NOMO-1 treated with DMSO at 0.1 percent for 48 hours (cell line): ENCODE measurements around the gene NDUFA11.
A peak's percentile ranks its signal among the peaks of the same experiment; 100 is the strongest.
"Not testable (repeated sequence)": the region's sequence is repeated elsewhere in the genome, so short reads cannot be mapped to it uniquely, and the experiment has no call there.

Source experiments
- DNase-seq: peaks from one replicate; lab custom pipeline; 2025; ENCODE audit not compliant: unreplicated experiment; lab: John Stamatoyannopoulos, UW

The NDUFA11 gene

DNA sequence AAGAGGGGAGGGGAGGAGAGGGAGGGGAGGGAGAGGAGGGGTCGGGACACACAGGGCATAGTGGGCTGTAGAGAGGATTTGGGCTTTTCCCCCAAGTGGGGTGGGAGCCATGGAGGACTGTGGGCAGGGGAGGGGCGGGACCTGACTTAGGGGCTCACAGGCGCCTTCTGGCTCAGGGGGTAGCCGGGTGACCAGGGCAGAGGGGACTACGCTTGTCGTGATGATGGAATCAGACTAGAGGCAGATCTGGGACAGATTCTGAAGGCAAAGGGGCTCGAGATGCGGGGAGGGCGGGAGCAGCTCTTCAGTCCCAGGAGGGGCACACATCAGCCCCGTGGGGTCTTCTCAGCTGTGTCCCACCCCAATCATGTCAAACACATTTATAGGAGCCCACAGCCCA is 13.5 kb downstream of the NDUFA11 start:
- no peak for DNase-seq

DNA sequence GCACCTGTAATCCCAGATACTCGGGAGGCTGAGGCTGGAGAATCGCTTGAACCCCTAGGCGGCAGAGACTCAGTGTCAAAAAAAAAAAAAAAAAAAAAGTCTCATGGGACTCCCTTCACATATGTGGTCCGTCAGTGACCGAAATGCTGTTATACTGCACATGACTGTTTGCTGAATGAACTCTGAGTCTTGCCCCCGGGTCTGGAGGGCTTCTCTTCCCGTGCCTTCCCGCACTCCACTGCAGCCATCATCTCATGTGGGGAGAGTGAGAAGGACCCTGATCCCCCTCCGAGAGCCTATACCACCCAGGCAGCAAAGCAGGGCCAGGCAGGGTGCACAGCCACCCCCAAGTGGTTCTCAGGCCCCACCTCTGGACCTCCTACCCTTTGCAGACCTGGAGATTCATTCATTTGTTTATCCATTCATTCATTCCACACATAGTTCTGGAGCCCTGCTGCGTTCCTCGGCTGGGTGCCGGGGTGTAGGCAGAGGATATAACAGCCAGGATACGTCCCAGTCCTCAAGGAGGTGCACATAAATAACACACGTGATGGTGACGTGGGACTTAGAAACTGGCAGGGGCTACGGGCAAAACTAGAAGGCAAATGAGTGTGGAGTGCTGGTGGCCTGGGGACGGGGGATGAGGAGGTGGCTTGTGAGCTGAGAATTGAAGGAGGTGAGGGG is 14.2 kb downstream of the NDUFA11 start:
- no peak for DNase-seq

DNA sequence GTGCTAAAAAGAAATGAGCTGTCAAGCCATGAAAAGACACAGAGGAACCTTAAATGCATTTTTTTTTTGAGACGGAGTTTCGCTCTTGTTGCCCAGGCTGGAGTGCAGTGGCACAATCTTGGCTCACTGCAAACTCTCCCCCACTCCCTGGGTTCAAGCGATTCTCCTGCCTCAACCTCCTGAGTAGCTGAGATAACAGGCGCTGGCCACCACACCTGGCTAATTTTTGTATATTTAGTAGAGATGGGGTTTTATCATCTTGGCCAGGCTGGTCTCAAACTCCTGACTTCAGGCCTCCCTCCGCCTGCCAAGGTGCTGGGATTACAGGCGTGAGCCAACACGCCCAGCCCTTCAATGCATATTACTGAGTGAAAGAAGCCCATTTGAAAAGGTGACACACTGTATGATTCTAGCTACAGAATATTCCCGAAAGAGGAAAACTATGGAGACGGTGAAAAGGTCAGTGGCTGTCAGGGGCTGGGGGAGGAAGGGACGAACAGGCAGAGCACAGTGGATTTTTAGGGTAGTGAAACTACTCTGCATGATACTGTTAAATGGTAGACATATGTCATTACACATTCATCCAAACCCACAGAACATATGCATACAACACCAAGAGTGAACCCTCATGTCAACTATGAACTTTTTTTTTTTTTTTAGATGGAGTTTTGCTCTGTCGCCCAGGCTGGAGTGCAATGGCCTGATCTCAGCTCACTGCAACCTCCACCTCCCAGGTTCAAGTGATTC is 19.4 kb downstream of the NDUFA11 start:
- peak; percentile 76 for DNase-seq

DNA sequence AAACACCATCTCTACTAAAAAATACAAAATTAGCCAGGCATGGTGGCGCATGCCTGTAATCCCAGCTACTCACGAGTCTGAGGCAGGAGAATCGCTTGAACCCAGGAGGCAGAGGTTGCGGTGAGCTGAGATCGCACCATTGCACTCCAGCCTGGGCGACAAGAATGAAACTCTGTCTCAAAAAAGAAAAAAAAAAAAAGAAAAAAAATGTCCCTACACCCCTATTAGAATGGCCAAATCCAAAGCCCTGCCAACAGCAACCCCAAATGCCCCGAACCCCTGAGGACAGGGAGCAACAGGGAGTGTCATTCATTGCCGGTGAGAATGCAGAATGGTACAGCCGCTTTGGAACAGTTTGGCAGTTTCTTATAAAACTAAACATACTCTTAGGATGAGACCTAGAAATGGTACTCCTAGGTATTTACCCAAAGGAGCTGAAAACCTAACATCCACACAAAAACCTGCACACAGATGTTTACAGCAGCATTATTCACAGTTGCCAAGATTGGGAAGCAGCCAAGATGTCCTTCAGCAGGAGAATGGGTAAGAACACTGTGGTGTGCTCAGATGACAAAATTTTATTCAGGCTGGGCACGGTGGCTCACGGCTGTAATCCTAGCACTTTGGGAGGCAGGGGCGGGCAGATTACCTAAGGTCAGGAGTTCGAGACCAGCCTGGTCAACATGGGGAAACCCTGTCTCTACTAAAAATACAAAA is 20.3 kb downstream of the NDUFA11 start:
- not testable (repeated sequence) for DNase-seq

DNA sequence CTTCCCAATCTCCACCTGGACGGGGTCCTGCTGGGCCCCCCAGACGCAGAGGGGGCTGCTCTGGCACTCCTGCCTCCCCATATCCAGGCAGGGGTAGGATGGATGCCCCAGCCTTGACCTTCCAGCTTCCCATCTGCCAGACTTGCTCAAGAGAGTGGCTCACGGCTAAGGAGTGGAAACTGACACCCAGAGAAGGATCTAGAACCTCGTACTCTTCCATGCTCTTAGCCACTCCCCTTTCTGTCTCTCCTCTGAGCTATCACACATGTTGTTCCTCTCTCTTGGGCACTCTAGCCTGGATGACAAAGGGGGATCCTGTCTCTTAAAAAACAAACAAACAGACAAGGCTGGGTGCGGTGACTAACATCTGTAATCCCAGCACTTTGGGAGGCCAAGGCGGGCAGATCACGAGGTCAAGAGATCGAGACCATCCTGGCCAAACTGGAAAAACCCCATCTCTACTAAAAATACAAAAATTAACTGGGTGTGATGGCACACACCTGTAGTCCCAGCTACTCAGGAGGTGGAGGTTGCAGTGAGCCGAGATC is 21.1 kb downstream of the NDUFA11 start:
- DNase-seq, result no peak

DNA sequence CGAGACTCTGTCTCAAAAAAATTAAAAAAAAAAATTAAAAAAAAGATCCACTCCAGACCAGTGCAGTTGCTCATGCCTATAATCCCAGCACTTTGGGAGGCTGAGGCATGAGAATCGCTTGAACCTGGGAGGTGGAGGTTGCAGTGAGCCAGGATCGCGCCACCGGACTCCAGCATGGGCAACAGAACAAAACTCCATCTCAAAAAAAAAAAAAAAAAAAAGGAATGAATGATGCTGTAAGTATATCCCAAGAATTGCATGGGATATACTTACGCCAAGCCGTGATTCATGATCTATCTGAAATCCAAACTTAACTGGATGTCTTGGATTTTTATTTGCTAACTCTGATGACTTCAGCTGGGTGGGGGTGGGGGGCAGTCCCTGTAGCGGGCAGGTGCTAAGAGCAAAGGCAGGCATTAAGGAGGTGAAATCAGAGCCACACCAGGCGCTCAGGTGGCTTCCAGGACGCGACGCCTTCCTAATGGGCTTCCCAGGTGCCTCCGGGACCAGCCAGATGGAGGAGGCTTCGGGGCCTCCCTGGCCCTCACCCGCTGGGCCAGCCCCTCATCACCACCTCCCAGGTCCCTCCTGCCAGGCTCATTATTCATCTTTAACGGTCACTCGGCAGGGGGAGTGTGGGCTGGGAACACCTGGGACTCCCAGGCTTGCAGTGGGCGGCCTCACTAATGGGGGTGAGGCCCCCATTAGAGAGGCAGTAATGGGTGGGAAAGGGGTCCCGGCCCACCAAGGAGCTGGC is 21.9 kb downstream of the NDUFA11 start:
- DNase-seq, result no peak

DNA sequence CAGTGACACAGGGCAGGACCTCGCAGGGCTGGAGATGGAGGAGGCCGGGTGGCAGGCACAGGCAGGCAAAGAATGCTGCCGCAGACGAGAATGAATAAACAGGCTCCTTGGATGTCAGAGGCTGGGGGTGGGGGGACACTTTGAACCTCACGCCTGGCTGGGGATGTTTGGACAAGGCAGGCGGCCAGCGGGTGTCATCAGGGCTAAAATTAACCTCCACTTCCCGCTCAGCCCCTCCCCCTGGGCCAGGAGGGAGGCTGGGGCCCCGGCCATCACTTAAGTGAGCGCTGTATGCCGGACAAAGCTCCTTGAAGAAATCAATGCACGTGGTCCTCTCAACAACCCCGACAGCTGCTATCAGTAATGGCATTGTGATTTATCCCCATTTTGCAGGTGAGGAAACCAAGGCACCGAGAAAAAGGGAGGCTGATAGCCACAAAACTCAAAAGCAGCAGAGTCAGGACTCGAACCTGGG is 22.9 kb downstream of the NDUFA11 start:
- DNase-seq, result no peak

DNA sequence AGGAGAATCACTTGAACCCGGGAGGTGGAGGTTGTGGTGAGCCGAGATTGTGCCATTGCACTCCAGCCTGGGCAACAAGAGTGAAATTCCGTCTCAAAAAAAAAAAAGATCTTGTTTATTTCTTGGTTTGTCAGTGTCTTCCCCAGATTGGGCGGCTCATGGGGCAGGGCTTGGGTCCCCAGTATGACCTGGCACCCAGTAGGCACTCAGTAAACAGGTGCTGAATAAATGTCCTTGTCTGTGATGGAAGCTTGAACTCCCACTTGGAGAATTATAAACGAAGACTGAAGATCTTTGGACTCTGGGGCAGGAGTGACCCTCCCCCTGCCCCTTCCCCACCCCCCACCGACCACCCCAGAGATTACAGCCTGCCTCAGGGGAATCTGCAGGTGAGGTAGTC is 23.4 kb downstream of the NDUFA11 start:
- no peak for DNase-seq

DNA sequence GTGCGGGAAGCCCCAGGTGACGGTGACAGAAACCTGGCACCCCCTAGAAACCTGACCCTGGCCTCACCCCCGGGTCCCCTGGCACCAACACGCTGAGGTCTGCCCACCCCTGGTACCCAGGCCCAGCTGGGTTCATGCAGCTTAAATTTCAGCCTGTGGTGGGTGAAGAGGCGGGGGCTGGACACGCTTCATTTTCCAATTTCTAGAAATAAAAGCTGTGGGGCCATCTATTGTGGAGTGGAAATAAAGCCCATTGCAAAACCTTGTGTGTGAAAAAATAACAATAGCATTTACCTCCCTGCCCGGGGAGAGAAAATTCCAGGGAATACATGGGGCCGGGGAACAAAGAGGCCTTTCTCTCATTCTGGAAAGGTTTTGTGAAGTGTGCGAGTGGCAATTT is 25.7 kb downstream of the NDUFA11 start:
- DNase-seq, result no peak

DNA sequence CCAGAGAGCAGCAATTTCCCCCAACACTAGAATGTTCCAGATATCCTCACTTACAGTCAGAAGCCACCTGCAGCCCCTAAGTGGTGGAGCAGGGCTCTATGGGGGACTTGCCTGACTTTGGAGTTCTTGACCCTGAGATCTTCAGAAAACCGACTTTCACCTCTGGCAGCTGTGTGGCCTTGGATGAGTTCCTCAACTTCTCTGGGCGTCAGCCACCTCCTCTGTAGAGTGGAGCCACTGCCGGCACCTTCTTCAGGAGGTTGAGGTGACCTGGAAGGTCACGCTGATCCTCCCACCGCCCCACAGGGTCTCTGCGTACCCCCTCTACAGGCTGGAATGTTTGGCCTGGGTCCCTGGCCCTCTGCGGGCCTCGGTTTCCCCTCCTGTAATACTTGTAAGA is 26.2 kb downstream of the NDUFA11 start:
- DNase-seq, result no peak

DNA sequence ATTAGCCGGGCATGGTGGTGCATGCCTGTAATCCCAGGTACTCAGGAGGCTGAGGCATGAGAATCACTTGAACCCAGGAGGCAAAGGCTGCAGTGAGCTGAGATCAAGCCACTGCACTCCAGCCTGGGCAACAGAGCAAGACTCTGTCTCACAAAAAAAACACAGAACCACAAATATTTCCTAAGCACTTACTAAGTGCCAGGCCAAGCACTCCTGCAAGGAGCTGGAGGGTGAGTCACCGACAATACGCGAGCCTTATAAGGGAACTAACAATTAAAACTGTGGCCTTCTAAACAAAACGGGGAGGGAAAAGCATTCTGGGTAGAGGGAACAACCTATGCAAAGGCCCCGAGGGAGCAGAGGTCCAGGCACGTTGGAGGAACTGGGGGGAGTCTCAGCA is 29.1 kb downstream of the NDUFA11 start:
- DNase-seq, result peak; percentile 68

DNA sequence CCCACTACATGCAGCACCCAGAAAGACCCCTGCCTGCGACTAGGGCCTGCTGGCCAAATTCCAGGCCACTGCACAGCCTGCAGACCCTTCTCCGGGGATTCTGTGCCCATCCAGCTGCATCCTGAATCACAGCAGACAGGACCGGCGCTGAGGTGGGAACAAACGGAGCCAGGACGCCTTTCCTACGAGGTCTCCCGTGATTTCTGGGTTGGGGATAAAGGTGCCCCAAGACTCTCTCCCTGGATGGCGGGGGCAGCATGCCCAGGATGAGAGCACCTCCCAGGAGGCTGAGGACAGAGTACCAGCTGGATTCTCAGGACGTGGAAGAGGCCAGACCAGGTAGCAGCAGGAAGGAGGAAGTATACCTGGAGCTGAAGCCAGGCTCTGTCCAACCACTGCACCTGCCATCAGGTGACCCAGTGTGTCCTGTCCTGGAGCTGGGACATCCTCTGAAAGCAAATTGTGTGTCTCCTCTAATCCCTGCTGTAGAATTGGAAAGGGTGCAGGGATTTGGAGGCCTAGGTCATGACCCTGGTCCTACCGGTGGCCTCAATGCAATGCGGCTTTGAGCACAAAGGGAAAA is 29.9 kb downstream of the NDUFA11 start:
- no peak for DNase-seq

DNA sequence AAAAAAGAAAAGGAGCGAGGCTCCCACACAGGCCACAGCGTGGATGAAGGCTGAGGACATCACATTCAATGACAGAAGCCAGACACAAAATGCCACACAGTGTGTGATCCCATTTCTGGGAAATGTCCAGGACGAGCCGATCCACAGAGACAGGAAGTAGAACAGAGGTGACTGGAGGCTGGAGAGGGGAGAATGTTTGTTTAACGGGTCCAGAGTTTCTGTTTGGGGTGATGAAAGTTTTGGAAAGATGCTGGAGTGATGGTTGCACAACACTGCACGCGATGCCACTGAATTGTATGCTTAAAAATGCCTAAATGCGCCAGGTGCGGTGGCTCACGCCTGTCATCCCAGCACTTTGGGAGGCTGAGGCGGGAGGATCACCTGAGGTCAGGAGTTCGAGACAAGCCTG is 32.6 kb downstream of the NDUFA11 start:
- DNase-seq, result no peak

DNA sequence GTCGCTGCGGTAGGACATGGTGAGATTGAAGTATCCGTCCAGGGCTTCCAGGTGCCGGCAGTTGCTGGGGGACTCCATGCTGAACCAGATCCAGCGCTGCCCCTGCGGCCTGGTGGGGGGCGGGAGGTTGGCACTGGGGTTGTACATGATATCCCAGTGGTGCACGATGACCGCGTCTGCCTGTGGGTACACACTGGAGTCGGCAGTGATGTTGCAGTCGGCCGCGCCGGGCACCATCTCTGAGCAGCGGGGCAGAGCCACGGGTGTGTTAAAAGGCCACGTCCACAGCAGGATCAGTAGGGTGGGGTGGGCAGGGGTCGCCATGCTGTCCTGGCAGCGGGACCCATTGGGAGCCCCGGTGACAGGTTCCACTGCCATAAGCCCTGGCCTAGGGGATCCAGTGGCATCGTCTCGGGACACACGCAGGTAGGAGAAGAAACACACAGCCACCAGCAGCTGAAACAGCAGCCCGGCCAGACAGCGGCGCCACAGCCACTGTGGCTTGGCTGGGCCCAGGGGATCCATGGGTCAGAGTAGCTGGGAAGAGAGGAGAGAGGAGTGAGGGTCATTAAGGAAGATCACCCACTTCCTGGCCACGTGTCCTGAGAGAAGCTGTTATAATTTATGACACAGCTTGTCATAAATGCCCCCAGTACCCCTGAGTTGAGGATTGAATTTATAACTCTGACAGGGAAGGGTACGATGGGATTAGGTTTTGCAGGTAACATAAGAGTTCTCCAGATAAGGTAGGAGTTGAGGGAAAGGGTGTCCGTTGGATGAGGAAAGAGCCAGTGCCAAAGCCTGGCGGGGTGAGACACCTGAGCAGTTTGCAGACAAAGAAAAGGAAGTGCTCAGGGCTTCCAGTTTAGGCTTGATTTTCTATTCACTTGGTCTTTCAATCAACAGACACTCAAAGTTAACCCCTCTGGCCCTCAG is 36.1 kb downstream of the NDUFA11 start:
- DNase-seq, result no peak

DNA sequence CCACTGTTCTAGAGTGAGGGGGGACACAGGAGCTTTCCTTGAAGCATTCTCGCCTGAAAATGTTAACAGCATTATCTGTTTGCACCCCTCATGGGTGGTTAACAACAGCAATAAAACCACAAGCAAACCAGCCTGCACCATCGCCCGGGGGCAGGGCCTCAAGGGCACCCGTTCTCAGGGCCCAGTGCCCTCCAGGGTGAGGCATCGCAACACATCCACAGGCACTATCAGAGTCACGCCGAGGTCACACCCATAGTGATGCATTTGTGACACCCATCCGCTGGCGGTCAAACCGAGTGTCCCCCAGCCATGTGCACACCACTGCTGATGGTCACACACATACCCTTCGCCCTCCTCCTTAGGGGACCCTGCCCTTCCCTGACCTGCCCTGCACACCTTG is 37.8 kb downstream of the NDUFA11 start:
- DNase-seq, result no peak

DNA sequence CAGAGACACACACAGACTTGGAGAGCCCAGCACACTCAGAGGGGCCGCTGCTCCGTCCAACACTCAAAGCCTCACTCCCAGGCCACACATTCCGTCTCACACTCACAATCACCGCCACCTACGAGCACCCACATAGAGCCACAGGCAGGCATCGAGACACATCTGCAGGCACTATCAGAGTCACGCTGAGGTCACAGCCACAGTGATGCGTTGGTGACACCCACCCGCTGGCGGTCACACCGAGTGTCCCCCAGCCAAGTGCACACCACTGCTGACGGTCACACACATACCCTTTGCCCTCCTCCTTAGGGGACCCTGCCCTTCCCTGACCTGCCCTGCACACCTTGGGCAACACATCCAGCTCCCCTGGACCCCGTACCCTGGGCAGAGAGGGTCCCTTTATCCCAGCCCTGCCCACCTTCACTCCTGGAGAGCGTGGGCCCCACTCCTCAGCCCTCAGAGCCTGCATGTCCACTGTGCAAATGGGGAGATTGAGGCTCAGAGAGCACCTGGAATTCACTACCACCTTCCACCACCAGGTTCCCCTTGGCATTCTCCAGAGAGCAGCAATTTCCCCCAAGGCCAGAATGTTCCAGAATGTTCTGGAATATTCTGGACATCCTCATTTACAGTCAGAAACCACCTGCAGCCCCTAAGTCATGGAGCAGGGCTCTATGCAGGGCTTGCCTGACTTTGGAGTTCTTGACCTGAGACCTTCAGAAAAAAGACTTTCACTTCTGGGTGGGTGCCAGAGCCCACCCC is 38.7 kb downstream of the NDUFA11 start:
- no peak for DNase-seq

DNA sequence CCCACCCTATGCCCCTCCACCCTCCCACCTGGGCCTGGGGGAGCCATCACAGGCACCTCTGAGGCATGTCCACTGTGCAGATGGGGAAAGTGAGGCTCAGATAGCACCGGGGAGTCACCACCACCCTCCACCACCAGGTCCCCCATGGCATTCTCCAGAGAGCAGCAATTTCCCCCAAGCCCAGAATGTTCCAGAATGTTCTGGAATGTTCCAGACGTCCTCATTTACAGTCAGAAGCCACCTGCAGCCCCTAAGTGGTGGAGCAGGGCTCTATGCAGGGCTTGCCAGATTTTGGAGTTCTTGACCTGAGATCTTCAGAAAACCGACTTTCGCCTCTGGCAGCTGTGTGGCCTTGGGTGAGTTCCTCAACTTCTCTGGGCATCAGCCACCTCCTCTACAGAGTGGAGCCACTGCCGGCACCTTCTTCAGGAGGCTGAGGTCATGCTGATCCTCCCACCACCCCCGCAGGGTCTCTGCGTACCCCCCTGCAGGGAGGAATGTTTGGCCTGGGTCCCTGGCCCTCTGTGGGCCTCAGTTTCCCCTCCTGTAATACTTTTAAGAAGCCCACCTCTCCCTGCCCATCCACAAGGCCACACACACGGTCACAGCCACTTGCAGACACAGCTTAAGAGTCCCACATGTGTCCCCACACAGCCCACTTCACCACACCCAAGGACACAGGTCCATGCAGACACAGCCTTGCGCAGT is 39.4 kb downstream of the NDUFA11 start:
- no peak for DNase-seq

DNA sequence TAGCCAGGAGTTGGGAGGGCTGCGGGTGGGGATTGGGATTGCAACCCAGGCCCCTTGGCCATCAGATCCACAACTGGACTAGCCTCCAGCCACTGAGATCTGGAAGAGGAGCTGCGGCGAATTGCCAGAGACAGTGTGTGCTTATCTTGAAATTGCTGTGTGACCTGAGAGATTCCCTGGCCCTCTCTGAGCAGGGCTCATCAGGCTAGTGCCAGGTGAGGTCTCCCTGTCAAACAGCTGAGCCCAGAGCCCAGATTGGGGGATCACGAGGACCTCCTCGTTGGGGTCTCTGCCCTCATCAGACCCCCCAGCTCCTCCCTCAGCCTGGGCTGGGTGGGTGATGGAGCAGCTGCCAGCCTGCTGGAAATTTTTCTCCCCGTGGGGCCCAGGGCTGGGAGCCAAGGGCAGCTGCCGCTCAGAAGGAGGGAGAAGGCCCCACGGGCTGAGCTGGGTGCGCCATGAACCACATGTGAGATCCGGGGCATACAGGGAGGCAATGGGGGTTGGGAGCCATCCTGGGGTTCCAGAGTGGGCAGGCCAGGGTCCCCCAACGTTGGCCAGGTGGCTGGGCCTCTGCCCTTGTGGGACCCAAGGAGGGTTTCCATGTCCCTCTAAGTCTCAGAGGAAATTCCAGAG is 40.4 kb downstream of the NDUFA11 start:
- DNase-seq, result no peak
